ENCODE measurements around the gene PTPN6. TPM values are rescaled to one million over a fixed set of nuclear protein-coding genes. Genes with fewer than 3 reads are reported as not detected.

PTPN6 gene
- total and polyA plus RNA-seq, 2 of the 13 experiments (the other 11 are each of a cell fraction or from before 2014, with no cell fraction given), result 10.5 to 10.6 TPM

DNA sequence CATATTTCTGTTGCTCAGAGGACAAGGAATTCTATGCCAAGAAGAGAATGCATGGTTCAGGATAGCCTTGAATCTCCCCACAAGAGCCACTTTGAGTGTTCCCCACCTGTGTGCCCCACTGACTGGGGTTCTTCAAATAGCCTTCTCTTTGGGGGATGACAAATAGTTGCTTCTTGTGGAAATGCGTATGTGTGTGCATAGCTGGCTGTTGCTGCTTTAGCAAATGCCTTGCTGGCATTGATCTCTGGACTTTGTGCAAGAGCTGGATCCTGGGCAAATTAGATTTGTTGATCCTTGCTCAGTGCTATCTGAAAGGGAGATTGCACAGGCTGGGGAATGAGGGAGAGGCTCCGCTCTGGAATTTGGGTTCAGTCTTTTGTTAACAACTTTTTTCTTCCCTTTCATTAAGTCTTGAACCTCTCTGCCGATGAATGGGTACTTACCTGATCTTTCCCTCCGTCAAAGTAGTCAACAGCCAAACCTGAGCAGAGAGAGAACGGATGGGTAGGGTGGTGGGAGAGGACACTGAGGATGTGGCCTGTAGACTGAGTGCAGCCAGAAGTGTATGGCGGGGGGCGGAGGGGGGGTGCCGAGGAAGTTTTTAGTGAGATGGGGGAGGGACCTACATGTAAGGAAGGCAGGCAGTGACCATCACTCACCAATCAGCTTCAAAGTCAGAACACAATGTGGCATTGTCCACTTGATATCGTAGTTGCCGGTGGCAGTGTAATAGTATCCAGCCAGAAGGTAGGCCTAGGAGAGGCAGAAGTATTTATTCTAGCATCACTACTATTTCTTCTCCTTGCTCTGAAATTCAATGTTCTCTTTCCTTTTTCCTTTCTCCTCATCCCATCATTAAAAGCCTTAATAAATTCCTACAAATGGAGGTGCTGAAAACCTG, 30.2 kb downstream of the PTPN6 start (continued):
- TF ChIP-seq ZNF776 (CRISPR knock-in tag; IDR thresholded peaks at IDR 0.05) (no peak), ZNF337 (CRISPR knock-in tag; IDR thresholded peaks at IDR 0.05; ENCODE audit: borderline replicate concordance, low read depth) (no peak), PREB (CRISPR knock-in tag; IDR thresholded peaks at IDR 0.05) (no peak), ZNF44 (CRISPR knock-in tag; IDR thresholded peaks at IDR 0.05) (no peak), RFX1 (IDR thresholded peaks at IDR 0.05) (no peak), ZIK1 (CRISPR knock-in tag; IDR thresholded peaks at IDR 0.05; ENCODE audit: borderline replicate concordance, low read depth) (no peak), YEATS4 (CRISPR knock-in tag; IDR thresholded peaks at IDR 0.05; ENCODE audit: borderline replicate concordance) (peak; percentile 61; the same call in 1 of the 2 replicates), DBP (CRISPR knock-in tag; IDR thresholded peaks at IDR 0.05; ENCODE audit: not compliant biosample characterization) (no peak), KDM5A (IDR thresholded peaks at IDR 0.05; ENCODE audit: borderline replicate concordance, low read length) (no peak), KMT2A (CRISPR knock-in tag; IDR thresholded peaks at IDR 0.05) (no peak), ARID2 (CRISPR knock-in tag; IDR thresholded peaks at IDR 0.05; ENCODE audit: borderline replicate concordance) (no peak), PHF8 (CRISPR knock-in tag; IDR thresholded peaks at IDR 0.05) (no peak; the same call in 1 of the 2 replicates), SRSF1 (optimal IDR thresholded peaks at IDR 0.05; ENCODE audit: low read depth, low read length) (no peak), ZNF292 (CRISPR knock-in tag; IDR thresholded peaks at IDR 0.05; ENCODE audit: borderline replicate concordance, low read depth) (peak; percentile 24; the same call in 1 of the 2 replicates), ZNF432 (CRISPR knock-in tag; IDR thresholded peaks at IDR 0.05; ENCODE audit: borderline replicate concordance) (no peak), ONECUT2 (CRISPR knock-in tag; IDR thresholded peaks at IDR 0.05) (0 out of 2 replicates have a peak, but pooled peaks have one; percentile 34), DNMT3B (CRISPR knock-in tag; conservative IDR thresholded peaks at IDR 0.05) (no peak), NFE2L2 (IDR thresholded peaks at IDR 0.05; ENCODE audit: low read length) (no peak), BCL3 (CRISPR knock-in tag; IDR thresholded peaks at IDR 0.05) (peak; percentile 36; the same call in 1 of the 2 replicates), ZNF232 (CRISPR knock-in tag; IDR thresholded peaks at IDR 0.05; ENCODE audit: borderline replicate concordance) (no peak), NR2C2 (CRISPR knock-in tag; IDR thresholded peaks at IDR 0.05; ENCODE audit: borderline replicate concordance) (peak; percentile 44), LCORL (IDR thresholded peaks at IDR 0.05) (no peak), LCORL (CRISPR knock-in tag; IDR thresholded peaks at IDR 0.05) (peak; percentile 94), BORCS8-MEF2B (CRISPR knock-in tag; IDR thresholded peaks at IDR 0.05) (peak; percentile 66; the same call in 1 of the 2 replicates), REPIN1 (CRISPR knock-in tag; IDR thresholded peaks at IDR 0.05; ENCODE audit: borderline replicate concordance, low read depth) (peak; percentile 80; the same call in 1 of the 2 replicates)
- TF ChIP-seq, protein P1, sequence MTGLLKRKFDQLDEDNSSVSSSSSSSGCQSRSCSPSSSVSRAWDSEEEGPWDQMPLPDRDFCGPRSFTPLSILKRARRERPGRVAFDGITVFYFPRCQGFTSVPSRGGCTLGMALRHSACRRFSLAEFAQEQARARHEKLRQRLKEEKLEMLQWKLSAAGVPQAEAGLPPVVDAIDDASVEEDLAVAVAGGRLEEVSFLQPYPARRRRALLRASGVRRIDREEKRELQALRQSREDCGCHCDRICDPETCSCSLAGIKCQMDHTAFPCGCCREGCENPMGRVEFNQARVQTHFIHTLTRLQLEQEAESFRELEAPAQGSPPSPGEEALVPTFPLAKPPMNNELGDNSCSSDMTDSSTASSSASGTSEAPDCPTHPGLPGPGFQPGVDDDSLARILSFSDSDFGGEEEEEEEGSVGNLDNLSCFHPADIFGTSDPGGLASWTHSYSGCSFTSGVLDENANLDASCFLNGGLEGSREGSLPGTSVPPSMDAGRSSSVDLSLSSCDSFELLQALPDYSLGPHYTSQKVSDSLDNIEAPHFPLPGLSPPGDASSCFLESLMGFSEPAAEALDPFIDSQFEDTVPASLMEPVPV (CRISPR knock-in tag; IDR thresholded peaks at IDR 0.05), result no peak
